D721Med (cell line): ENCODE data around the gene EPB41L1.

Source experiments
- DNase-seq: peaks from one replicate; pipeline ENCODE4 v3.0.0; 2011; ENCODE audit warnings: low spot score; ENCODE audit not compliant: insufficient read length
- FAIRE-seq: peaks from 2 replicates; lab custom pipeline; 2011; peaks lifted over from hg19 to GRCh38; lab: Jason Lieb, UNC
- CTCF ChIP-seq: IDR thresholded peaks from 2 replicates; pipeline ENCODE4 v1.5.1; 2012; ENCODE audit warnings: mild to moderate bottlenecking, control low read depth; ENCODE audit not compliant: insufficient read depth; ENCODE audit errors: missing control alignments

The EPB41L1 gene

DNA sequence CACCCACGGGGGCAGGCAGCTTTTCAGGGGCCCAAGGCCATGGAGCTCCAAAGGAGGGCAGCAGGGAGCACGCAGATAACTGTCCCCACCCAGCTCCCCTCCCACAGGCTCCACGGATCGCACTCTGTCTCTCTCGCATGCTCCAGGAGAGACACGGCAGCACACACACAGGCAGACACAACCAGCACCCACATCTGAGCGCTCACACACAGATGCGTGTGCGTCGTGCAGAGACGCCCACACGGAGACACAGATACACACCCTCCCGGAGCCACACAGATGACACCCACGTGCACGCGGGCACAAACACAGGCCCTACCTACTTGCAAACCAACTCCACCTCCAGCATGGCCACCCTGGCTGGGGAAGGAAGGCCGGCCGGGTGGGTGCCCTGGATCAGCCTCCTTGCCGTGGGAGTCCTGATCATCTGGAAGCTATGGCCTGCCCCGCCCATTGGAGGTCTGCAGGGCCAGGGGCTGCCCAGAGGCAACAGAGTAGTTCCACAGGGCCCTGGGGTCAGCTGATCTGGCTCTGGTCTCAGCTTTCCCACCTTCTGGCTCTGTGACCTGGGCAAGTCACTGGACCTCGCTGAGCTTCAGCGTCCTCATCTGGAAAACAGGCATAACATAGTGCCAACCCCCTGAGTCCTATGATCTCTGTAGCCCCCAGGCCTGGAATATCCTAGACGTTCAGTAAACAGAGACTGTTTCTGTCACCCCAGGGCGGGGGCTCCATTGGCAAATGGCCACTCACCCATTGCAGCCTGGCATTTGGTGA, 113.3 kb downstream of the EPB41L1 start:
- FAIRE-seq: no peak
- TF ChIP-seq CTCF: no peak
- no peak for DNase-seq

DNA sequence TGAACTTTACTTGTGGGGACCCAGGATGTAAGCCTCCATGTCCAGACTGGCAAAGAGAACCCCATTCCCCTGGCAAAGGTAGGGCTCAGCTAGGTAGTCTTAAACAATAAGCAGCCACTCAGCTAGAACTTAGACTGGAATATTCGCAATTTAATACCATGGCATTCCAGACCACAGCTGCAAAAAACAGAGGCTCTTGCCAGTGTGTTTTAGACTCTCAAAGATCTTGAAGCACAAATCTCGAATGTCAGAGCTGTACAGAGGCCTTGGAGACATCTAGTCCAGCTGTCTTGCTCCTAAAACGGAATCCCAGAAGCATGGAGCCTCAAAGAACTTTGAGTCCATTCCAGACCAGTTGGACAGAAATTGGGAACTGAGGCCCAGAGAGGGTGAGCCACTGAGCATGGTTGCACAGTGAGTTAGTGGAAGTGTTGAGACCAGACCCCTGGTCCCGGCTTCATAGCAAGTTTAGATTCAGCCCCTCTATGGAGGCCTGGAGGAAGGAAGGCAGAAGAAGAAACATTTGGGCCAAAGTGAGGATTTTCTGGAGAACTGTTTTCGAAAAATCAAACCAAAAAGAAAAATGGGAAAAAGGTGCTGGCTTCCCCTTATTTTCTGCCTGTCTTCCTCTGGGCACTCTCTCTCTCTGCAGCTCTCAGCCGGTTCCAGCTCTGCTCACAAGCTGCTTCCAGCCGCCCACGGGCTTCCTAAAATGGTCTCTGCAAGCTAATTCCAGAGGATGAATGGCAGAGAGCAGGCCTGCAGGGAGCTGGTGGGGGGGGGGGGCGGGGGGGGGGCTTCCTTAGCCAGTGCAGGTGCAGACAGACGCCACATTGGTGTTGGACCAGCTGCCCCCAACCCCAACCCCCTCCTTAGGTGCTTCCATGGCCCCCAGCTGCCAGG, 114.2 kb downstream of the EPB41L1 start:
- FAIRE-seq (no peak), DNase-seq (no peak)
- TF ChIP-seq CTCF: no peak

DNA sequence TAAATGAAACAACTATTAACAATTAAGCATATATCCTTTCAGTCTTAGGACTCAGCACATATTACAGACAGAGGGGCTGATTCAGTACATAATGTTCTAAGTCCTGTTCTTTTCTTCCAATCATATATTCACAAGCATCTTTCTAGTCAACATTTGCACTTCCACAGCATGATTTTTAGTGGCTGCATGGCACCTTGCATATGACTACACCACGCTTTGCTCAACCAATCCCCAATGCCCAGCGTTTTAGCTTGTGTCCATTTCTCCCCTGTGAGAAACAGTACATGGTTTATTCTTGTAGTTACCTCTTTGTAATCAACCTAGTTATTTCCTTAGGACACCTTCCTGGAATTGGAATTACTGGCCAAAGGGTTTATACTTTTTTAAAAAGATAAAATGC, 115.0 kb downstream of the EPB41L1 start:
- DNase-seq: no peak
- FAIRE-seq: no peak
- TF ChIP-seq CTCF: no peak

- no peak for DNase-seq
- FAIRE-seq: no peak
- TF ChIP-seq CTCF: no peak
Observed at GRCh38 chr20:36270744-36271638, 116.5 kb downstream of the EPB41L1 start.

GRCh38 chr20:36271639-36272546, 117.4 kb downstream of the EPB41L1 start:
- no peak for DNase-seq
- no peak for TF ChIP-seq CTCF
- FAIRE-seq: no peak

GRCh38 chr20:36272547-36273220, 118.1 kb downstream of the EPB41L1 start:
- DNase-seq (no peak), FAIRE-seq (no peak)
- no peak for TF ChIP-seq CTCF
